Fibroblast of pulmonary artery (primary cell): ENCODE data around the gene DHFR.

Source experiments
- DNase-seq: peaks from one replicate; pipeline ENCODE4 v3.0.0-alpha.2; 2010; ENCODE audit warnings: low read depth
- H3K4me3 ChIP-seq: replicated peaks from 2 replicates; pipeline ENCODE4 v1.5.1; 2011; ENCODE audit warnings: low read depth, mild to moderate bottlenecking, control low read depth, low read length, moderate library complexity
- CTCF ChIP-seq: IDR thresholded peaks from 2 replicates; pipeline ENCODE4 v1.5.1; 2011; ENCODE audit warnings: mild to moderate bottlenecking, control low read depth, low read length, inconsistent platforms; ENCODE audit errors: missing control alignments

DHFR gene

DNA sequence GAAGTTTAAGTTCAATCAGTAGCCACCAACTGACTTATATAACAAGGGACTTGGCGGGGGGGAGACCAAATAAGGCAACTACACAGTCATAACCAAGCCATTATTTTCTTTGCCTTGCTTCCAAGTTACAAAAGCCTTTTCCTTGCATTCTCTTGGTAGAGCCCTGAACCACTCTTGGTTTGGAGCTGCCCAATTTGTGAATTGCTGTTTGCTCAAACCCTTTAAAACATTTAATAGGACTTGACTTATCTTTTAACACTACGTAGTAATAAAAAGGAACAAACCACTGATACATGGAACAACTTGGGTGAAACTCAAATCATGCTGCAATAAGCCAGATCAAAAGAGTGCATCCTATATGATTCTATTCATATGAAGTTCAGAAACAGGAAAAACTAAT is 32.0 kb downstream of the DHFR start:
- no peak for DNase-seq
- TF ChIP-seq CTCF: no peak
- no peak overlapping the region for H3K4me3 ChIP-seq

DNA sequence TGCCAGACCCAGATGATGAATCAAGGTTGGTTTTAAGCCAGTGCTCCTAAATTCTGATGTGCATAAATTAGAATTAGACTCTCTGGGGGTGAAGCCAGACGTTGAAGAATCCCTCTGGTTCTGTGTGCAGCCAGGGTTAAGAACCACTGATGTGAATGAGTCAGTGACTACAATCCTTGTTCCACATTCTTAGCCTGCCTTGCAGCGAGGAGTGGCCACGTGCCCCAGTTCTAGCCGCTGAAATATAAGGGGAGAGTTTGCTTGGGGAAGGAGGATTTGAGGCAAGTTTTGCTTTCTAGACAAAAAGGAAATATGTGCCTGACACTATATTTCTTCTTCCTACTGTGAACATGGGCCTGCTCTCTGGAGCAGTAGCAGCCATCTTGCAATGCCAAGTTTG is 34.6 kb downstream of the DHFR start:
- no peak for DNase-seq
- H3K4me3 ChIP-seq: no peak overlapping the region
- TF ChIP-seq CTCF: no peak

DNA sequence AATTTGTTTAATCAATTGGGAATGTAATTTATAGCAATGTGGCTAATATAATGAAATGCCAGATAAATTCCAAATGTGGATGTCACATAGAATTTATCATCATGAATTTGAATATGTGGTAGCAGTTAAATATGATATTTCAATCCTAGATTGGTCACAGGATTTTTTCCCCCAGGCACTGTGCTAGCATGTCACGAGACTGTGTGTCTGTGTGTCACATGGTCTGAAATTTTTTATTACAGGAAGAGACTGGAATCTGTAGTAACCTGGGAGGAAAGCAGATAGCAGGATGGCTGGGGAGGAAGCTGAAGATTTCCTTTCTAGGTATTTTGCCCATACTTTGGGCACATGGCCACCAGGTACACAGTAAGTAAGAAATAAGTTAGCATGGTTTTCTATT is 35.7 kb downstream of the DHFR start:
- no peak overlapping the region for H3K4me3 ChIP-seq
- no peak for TF ChIP-seq CTCF
- DNase-seq: no peak

DNA sequence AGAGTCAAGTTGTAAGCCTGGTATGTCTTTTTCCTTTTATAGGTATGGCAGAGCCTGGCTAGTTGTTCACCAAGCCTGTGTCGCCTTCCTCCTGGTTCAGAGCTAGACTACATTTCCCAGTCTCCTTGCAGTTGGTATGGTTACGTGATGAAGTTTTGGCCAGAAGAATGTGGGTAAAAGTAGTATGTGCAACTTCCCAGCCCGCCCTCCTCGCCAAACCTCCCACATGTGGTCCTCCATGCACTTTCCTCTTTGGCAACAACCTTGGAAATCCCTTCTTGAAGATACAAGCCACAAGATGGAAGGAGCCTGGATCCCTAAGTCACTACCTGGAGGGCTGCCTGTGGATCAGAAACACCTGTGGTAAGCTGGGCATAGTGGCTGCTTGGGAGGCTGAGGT is 36.3 kb downstream of the DHFR start:
- H3K4me3 ChIP-seq: no peak overlapping the region
- DNase-seq: no peak
- no peak for TF ChIP-seq CTCF

DNA sequence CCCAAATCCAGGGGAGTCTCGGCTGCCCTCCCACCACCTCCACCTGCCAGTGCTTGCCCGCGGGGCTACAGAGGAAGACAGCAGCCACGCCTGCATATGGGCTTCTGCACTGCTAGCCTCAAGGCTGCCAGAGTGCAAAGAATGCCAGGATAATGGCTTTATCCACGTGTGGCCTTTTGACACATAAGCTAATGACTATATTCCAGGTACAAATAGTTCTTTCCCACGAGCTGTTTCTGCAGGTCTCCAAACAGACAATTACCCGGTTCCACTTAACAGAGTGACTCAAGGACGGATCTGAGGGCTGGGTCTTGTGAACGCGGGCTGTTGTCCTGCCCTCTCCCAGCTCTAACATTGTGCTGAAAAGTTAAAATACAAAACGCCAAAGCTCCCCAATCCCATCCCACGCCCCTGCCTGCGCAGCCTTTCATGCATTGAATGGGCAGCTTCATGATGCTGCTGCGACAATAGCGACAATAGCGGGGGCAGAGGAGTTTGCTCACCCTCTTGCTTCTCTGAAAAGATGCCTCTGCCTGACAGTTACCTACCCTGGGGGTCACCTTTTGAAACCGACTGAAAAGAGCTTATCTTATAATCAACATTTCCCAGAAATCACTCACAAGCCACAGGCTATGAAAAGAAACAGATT is 39.4 kb downstream of the DHFR start:
- no peak for TF ChIP-seq CTCF
- DNase-seq: no peak
- no peak overlapping the region for H3K4me3 ChIP-seq

GRCh38 chr5:80609692-80610091 is 45.1 kb downstream of the DHFR start:
- no peak for TF ChIP-seq CTCF
- no peak overlapping the region for H3K4me3 ChIP-seq
- no peak for DNase-seq

DNA sequence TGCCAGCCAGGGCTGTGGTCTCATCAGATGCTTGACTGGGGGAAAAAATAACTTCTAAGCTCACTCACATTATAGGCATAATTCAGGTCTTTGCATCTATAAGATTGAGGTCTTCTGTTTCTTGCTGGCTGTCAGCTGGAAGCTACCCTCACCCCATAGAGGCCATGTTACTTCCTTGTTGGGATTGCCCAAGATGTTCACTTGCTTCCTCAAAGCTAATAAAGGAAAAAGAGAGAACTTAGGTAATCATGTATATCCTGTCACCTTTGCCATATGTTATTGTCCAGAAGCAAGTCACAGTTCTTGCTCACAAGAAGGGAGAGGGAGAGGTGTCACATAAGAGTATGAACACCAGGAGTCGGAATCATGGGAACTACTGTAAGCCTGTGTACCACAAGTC is 46.1 kb downstream of the DHFR start:
- H3K4me3 ChIP-seq: no peak overlapping the region
- no peak for DNase-seq
- TF ChIP-seq CTCF: no peak
